ENCODE measurements around the gene VAMP5.

- TF ChIP-seq, protein P1, sequence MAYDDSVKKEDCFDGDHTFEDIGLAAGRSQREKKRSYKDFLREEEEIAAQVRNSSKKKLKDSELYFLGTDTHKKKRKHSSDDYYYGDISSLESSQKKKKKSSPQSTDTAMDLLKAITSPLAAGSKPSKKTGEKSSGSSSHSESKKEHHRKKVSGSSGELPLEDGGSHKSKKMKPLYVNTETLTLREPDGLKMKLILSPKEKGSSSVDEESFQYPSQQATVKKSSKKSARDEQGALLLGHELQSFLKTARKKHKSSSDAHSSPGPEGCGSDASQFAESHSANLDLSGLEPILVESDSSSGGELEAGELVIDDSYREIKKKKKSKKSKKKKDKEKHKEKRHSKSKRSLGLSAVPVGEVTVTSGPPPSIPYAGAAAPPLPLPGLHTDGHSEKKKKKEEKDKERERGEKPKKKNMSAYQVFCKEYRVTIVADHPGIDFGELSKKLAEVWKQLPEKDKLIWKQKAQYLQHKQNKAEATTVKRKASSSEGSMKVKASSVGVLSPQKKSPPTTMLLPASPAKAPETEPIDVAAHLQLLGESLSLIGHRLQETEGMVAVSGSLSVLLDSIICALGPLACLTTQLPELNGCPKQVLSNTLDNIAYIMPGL (CRISPR knock-in tag; IDR thresholded peaks at IDR 0.05): 0 out of 2 replicates have a peak, but pooled peaks have one; percentile 18
- no peak for TF ChIP-seq ZNF232 (CRISPR knock-in tag; IDR thresholded peaks at IDR 0.05)
- no peak for TF ChIP-seq ESRRA (CRISPR knock-in tag; IDR thresholded peaks at IDR 0.05; ENCODE audit: borderline replicate concordance)
- no peak for TF ChIP-seq JUN (CRISPR knock-in tag; IDR thresholded peaks at IDR 0.05)
- TF ChIP-seq CTCF (IDR thresholded peaks at IDR 0.05): no peak
- 0 out of 2 replicates have a peak, but pooled peaks have one; percentile 34 for TF ChIP-seq MYBL2 (CRISPR knock-in tag; IDR thresholded peaks at IDR 0.05)
- TF ChIP-seq, protein P2, sequence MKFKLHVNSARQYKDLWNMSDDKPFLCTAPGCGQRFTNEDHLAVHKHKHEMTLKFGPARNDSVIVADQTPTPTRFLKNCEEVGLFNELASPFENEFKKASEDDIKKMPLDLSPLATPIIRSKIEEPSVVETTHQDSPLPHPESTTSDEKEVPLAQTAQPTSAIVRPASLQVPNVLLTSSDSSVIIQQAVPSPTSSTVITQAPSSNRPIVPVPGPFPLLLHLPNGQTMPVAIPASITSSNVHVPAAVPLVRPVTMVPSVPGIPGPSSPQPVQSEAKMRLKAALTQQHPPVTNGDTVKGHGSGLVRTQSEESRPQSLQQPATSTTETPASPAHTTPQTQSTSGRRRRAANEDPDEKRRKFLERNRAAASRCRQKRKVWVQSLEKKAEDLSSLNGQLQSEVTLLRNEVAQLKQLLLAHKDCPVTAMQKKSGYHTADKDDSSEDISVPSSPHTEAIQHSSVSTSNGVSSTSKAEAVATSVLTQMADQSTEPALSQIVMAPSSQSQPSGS (CRISPR knock-in tag; IDR thresholded peaks at IDR 0.05; ENCODE audit: borderline replicate concordance, low read depth): no peak
- no peak for TF ChIP-seq TEAD4 (CRISPR knock-in tag; IDR thresholded peaks at IDR 0.05)
- peak; percentile 54; the same call in 1 of the 2 replicates for TF ChIP-seq CREM (CRISPR knock-in tag; IDR thresholded peaks at IDR 0.05)
- no peak for TF ChIP-seq EMX1 (CRISPR knock-in tag; IDR thresholded peaks at IDR 0.05)
- no peak for TF ChIP-seq NR3C1 (CRISPR knock-in tag; conservative IDR thresholded peaks at IDR 0.05; ENCODE audit: low read depth)
- TF ChIP-seq, protein P3, sequence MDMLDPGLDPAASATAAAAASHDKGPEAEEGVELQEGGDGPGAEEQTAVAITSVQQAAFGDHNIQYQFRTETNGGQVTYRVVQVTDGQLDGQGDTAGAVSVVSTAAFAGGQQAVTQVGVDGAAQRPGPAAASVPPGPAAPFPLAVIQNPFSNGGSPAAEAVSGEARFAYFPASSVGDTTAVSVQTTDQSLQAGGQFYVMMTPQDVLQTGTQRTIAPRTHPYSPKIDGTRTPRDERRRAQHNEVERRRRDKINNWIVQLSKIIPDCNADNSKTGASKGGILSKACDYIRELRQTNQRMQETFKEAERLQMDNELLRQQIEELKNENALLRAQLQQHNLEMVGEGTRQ (CRISPR knock-in tag; IDR thresholded peaks at IDR 0.05): peak; percentile 95
- no peak for TF ChIP-seq ELF4 (CRISPR knock-in tag; IDR thresholded peaks at IDR 0.05; ENCODE audit: low read depth)
Measured at GRCh38 chr2:85595301-85596025, 11.2 kb downstream of the VAMP5 start, which contains the start of gene RNF181.
